Neural progenitor cell (in vitro differentiated cells): Measurements from ENCODE around the gene LARP6.

Experiments
- EZH2 ChIP-seq: fragments of 200-600 bp; sonication (generic); IDR thresholded peaks from 2 replicates; pipeline ENCODE4 v1.6.1; 2017; ENCODE audit warnings: antibody characterized with exemption, mild to moderate bottlenecking, moderate library complexity
- TF ChIP-seq, protein P1 (sequence below): fragments of 200-600 bp; sonication (generic); IDR thresholded peaks from 2 replicates; pipeline ENCODE4 v1.5.1; 2017; ENCODE audit warnings: antibody characterized with exemption, mild to moderate bottlenecking

DNA sequence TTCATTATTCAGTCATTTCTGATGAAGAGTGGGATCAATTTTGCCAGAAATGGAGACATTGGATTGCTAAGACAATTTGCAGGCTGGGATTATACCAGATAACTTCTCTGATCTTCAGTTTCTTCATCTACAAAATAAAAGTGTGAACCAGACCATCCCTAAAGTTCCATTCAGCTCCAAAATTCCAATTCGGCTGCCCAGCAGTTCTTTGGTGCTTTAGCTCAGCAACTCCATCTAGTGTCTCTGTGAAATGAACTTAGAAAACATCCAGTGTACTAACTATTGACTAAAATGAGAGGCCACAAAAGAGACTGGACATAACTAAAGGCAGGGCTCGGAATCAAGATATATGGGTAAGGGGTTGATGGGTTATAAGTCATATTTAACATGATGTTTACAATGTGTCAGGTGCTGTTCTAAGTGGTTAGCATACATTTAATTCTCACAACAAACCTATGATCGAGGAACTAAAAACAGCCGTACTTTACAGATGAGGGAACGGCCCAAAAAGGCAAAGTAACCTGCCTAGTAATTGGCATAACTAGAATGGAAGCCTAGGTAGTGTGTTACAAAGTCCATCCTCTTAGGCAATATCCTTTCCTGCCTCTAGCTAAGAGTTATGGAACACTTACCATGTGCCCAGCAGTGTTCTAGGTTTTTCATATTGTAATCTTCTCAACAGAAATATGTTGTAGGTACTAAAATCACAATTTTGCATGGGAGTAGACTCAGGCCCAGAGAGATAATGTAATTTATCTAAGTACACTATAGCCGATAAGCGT, 21.2 kb upstream of the LARP6 start:
- TF ChIP-seq, protein P1, sequence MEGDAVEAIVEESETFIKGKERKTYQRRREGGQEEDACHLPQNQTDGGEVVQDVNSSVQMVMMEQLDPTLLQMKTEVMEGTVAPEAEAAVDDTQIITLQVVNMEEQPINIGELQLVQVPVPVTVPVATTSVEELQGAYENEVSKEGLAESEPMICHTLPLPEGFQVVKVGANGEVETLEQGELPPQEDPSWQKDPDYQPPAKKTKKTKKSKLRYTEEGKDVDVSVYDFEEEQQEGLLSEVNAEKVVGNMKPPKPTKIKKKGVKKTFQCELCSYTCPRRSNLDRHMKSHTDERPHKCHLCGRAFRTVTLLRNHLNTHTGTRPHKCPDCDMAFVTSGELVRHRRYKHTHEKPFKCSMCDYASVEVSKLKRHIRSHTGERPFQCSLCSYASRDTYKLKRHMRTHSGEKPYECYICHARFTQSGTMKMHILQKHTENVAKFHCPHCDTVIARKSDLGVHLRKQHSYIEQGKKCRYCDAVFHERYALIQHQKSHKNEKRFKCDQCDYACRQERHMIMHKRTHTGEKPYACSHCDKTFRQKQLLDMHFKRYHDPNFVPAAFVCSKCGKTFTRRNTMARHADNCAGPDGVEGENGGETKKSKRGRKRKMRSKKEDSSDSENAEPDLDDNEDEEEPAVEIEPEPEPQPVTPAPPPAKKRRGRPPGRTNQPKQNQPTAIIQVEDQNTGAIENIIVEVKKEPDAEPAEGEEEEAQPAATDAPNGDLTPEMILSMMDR, result peak; percentile 48
- TF ChIP-seq EZH2, result no peak
